H9 (cell line): ENCODE data around the gene PTPRN2. TPM values are rescaled to one million over a fixed set of nuclear protein-coding genes. Genes with fewer than 3 reads are reported as not detected.

ENCODE experiments used
- DNase-seq: peaks from one replicate; pipeline ENCODE4 v3.0.0-alpha.2; 2017
- H2AFZ ChIP-seq: one replicate; pipeline ENCODE4 v1.6.1; 2013; ENCODE audit warnings: mild to moderate bottlenecking, low read length, control low read depth, moderate library complexity
- H2AK5ac ChIP-seq: 2 replicates; pipeline ENCODE4 v1.6.1; 2013; ENCODE audit warnings: low read length, control low read depth, mixed read lengths; ENCODE audit not compliant: insufficient read length
- H2BK120ac ChIP-seq: one replicate; pipeline ENCODE4 v1.6.1; 2013; ENCODE audit warnings: low read depth, mild to moderate bottlenecking, low read length, control low read depth, inconsistent platforms; ENCODE audit not compliant: poor library complexity, severe bottlenecking
- H2BK12ac ChIP-seq: 2 replicates; pipeline ENCODE4 v1.6.1; 2013; ENCODE audit warnings: low read length, control low read depth, mixed read lengths, low read depth; ENCODE audit not compliant: insufficient read length
- H2BK15ac ChIP-seq: 2 replicates; pipeline ENCODE4 v1.6.1; 2013; ENCODE audit warnings: low read depth, low read length, control low read depth
- H2BK20ac ChIP-seq: one replicate; pipeline ENCODE4 v1.6.1; 2013; ENCODE audit warnings: low read depth, mild to moderate bottlenecking, low read length, control low read depth, inconsistent platforms; ENCODE audit not compliant: poor library complexity, severe bottlenecking
- H2BK5ac ChIP-seq: 2 replicates; pipeline ENCODE4 v1.6.1; 2013; ENCODE audit warnings: low read length, control low read depth, mixed read lengths; ENCODE audit not compliant: insufficient read length
- H3K14ac ChIP-seq: 2 replicates; pipeline ENCODE4 v1.6.1; 2013; ENCODE audit warnings: low read length, control low read depth; ENCODE audit not compliant: insufficient read depth
- H3K18ac ChIP-seq: 2 replicates; pipeline ENCODE4 v1.6.1; 2013; ENCODE audit warnings: low read depth, mild to moderate bottlenecking, mixed read lengths, low read length, control low read depth; ENCODE audit not compliant: insufficient read length
- H3K23ac ChIP-seq: 2 replicates; pipeline ENCODE4 v1.6.1; 2013; ENCODE audit warnings: low read length, control low read depth, mixed read lengths, low read depth; ENCODE audit not compliant: insufficient read length
- H3K23me2 ChIP-seq: 2 replicates; pipeline ENCODE4 v1.6.1; 2013; ENCODE audit warnings: low read depth, mild to moderate bottlenecking, mixed read lengths, low read length, control low read depth; ENCODE audit not compliant: insufficient read length, poor library complexity, severe bottlenecking
- H3K27ac ChIP-seq: 2 replicates; pipeline ENCODE4 v1.5.1; 2013; ENCODE audit warnings: low read length, control low read depth, mixed read lengths, low read depth; ENCODE audit not compliant: insufficient read length
- H3K27me3 ChIP-seq: 2 replicates; pipeline ENCODE4 v1.6.1; 2013; ENCODE audit warnings: low read length, control low read depth, inconsistent platforms; ENCODE audit not compliant: insufficient read depth
- H3K4ac ChIP-seq: 2 replicates; pipeline ENCODE4 v1.6.1; 2013; ENCODE audit warnings: low read depth, mild to moderate bottlenecking, control low read depth, inconsistent platforms, low read length, moderate library complexity
- H3K4me1 ChIP-seq: 2 replicates; pipeline ENCODE4 v1.6.1; 2013; ENCODE audit warnings: low read length, control low read depth, inconsistent platforms; ENCODE audit not compliant: insufficient read depth
- H3K4me2 ChIP-seq: 2 replicates; pipeline ENCODE4 v1.6.1; 2013; ENCODE audit warnings: low read length, control low read depth, mixed read lengths; ENCODE audit not compliant: insufficient read length, insufficient read depth
- H3K56ac ChIP-seq: 2 replicates; pipeline ENCODE4 v1.6.1; 2013; ENCODE audit warnings: low read depth, mild to moderate bottlenecking, mixed read lengths, low read length, control low read depth; ENCODE audit not compliant: insufficient read length
- H3K79me1 ChIP-seq: 2 replicates; pipeline ENCODE4 v1.6.1; 2013; ENCODE audit warnings: low read depth, mild to moderate bottlenecking, moderate library complexity, low read length, control low read depth, inconsistent platforms; ENCODE audit not compliant: insufficient read depth, poor library complexity, severe bottlenecking
- H3K79me2 ChIP-seq: 2 replicates; pipeline ENCODE4 v1.6.1; 2013; ENCODE audit warnings: low read length, control low read depth, inconsistent platforms; ENCODE audit not compliant: insufficient read depth
- H3K9ac ChIP-seq: 2 replicates; pipeline ENCODE4 v1.6.1; 2013; ENCODE audit warnings: low read length, control low read depth, mixed read lengths; ENCODE audit not compliant: insufficient read length; ENCODE audit errors: extremely low read depth
- H3K9me3 ChIP-seq: one replicate; pipeline ENCODE4 v1.6.1; 2013; ENCODE audit warnings: low read depth, low read length, inconsistent platforms; ENCODE audit not compliant: control insufficient read depth
- H3T11ph ChIP-seq: one replicate; pipeline ENCODE4 v1.6.1; 2013; ENCODE audit warnings: mild to moderate bottlenecking, low read length, control low read depth, inconsistent platforms
- H4K20me1 ChIP-seq: one replicate; pipeline ENCODE4 v1.6.1; 2013; ENCODE audit not compliant: control insufficient read depth, insufficient read length, insufficient read depth
- H4K5ac ChIP-seq: 2 replicates; pipeline ENCODE4 v1.6.1; 2013; ENCODE audit warnings: low read depth, mild to moderate bottlenecking, mixed read lengths, low read length, control low read depth; ENCODE audit not compliant: insufficient read length
- H4K8ac ChIP-seq: replicated peaks from 2 replicates; pipeline ENCODE4 v1.6.1; 2013; ENCODE audit warnings: low read length, control low read depth, mixed read lengths, low read depth; ENCODE audit not compliant: insufficient read length
- H4K91ac ChIP-seq: 2 replicates; pipeline ENCODE4 v1.6.1; 2013; ENCODE audit warnings: low read depth, mild to moderate bottlenecking, moderate library complexity, mixed read lengths, low read length, control low read depth; ENCODE audit not compliant: insufficient read length
- H3K27ac Mint-ChIP-seq, 3 experiments: 2 replicates in 2 of 3; 3 replicates in 1 of 3; pipeline ENCODE4 v1.8.0; 2020 to 2021; ENCODE audit warnings: mixed read lengths in 3 of 3, mild to moderate bottlenecking in 1 of 3, moderate library complexity in 1 of 3
- H3K27me3 Mint-ChIP-seq: 2 replicates; pipeline ENCODE4 v1.8.0; 2021; ENCODE audit warnings: low read depth, mild to moderate bottlenecking, moderate library complexity, mixed read lengths
- H3K36me3 Mint-ChIP-seq, 3 experiments: 2 replicates in 2 of 3; 3 replicates in 1 of 3; pipeline ENCODE4 v1.8.0; 2020 to 2021; ENCODE audit warnings: low read depth in 3 of 3, mixed read lengths in 3 of 3; ENCODE audit not compliant: insufficient read depth in 1 of 3
- H3K4me1 Mint-ChIP-seq, 2 experiments: 2 replicates each; pipeline ENCODE4 v1.8.0; 2020; ENCODE audit warnings: mixed read lengths in 2 of 2
- H3K4me3 Mint-ChIP-seq, 2 experiments: 2 replicates in 1 of 2; 3 replicates in 1 of 2; pipeline ENCODE4 v1.8.0; 2020 to 2021; ENCODE audit warnings: mild to moderate bottlenecking in 2 of 2, mixed read lengths in 2 of 2, moderate library complexity in 1 of 2
- H3K9me3 Mint-ChIP-seq, 2 experiments: 2 replicates in 1 of 2; 3 replicates in 1 of 2; pipeline ENCODE4 v1.8.0; 2020; ENCODE audit warnings: mild to moderate bottlenecking in 2 of 2, mixed read lengths in 2 of 2, moderate library complexity in 1 of 2
- CTCF ChIP-seq: fragments of 200-600 bp; sonication (generic); conservative IDR thresholded peaks from 3 replicates; pipeline ENCODE4 v1.8.0; 2021; ENCODE audit warnings: antibody characterized with exemption, mild to moderate bottlenecking
- WGBS: extraction: QIAGEN DNeasy Blood & Tissue Kit; methylation state at CpG from one replicate; pipeline ENCODE4 v1.1.7; 2013; ENCODE audit warnings: missing lambda C conversion rate, low lambda C conversion rate, mixed read lengths; ENCODE audit not compliant: insufficient read length; ENCODE audit errors: extremely low coverage; 5-methylcytosine and 5-hydroxymethylcytosine counted together
- total RNA-seq: library from RNA; stranded (reverse); gene quantifications from 2 replicates; pipeline ENCODE4 v1.2.1, GENCODE V29; 2021

PTPRN2 gene
- total RNA-seq, 1 experiment from 2014 or later = 5.2 TPM

GRCh38 chr7:157739650-157740049 is 848.0 kb downstream of the PTPRN2 start:
- no peaks in the 10 kb centered on the region for H4K20me1 ChIP-seq
- H3K4me1 ChIP-seq = no peaks in the 10 kb centered on the region
- H2AK5ac ChIP-seq = no peak overlapping the region
- H4K5ac ChIP-seq = no peak overlapping the region
- Mint-ChIP-seq H3K4me3 (no peak overlapping the region), H3K27ac (no peak overlapping the region), H3K27me3 (peaks cover 69% of the 10 kb centered on the region), H3K4me1 (peaks cover 8 to 18% of the 10 kb centered on the region in 2 experiments), H3K9me3 (no peaks in the 10 kb centered on the region), H3K36me3 (peaks cover 0 to 3% (median 0%) of the 10 kb centered on the region in 3 experiments; a peak in 1 of 7 replicates)
- no peak overlapping the region for H3K14ac ChIP-seq
- no peak for DNase-seq
- no peaks in the 10 kb centered on the region for H3K79me1 ChIP-seq
- no peak overlapping the region for H3K56ac ChIP-seq
- no peak overlapping the region for H3K9ac ChIP-seq
- no peak overlapping the region for H2BK20ac ChIP-seq
- H3K23me2 ChIP-seq = no peaks in the 10 kb centered on the region
- no peak overlapping the region for H2BK120ac ChIP-seq
- H3K27me3 ChIP-seq = peaks cover 2% of the 10 kb centered on the region; the same call in 1 of the 2 replicates
- no peaks in the 10 kb centered on the region for H3K79me2 ChIP-seq
- no peaks in the 10 kb centered on the region for H3K9me3 ChIP-seq
- no peak overlapping the region for H4K8ac ChIP-seq
- no peak overlapping the region for H3K23ac ChIP-seq
- H2BK12ac ChIP-seq = no peak overlapping the region
- WGBS = no CpG with 5 or more reads among the region's 6 CpGs
- no peak overlapping the region for H3K4me2 ChIP-seq
- no peak overlapping the region for H2AFZ ChIP-seq
- H3K18ac ChIP-seq = no peak overlapping the region
- no peak overlapping the region for H2BK5ac ChIP-seq
- TF ChIP-seq CTCF = no peak
- H3K27ac ChIP-seq = no peak overlapping the region
- H3T11ph ChIP-seq = no peak overlapping the region
- H3K4ac ChIP-seq = no peak overlapping the region
- H4K91ac ChIP-seq = no peak overlapping the region
- H2BK15ac ChIP-seq = no peak overlapping the region
